Left lung (tissue), 10 donors: ENCODE measurements around the gene TXNL4B. TPM values are rescaled to one million over a fixed set of nuclear protein-coding genes. Genes with fewer than 3 reads are reported as not detected.
A peak's percentile ranks its signal among the peaks of the same experiment; 100 is the strongest.
"Not testable (repeated sequence)": the region's sequence is repeated elsewhere in the genome, so short reads cannot be mapped to it uniquely, and the experiment has no call there.

Experiments used
- ATAC-seq: fragments of 200-7000 bp; cut with Tn5 transposase; one replicate; pipeline ENCODE4 v1.9.1; 2020; ENCODE audit warnings: moderate library complexity
- DNase-seq, 4 donors: peaks; one replicate each; pipeline ENCODE4 v3.0.0-alpha.2; 2013 to 2020
- H3K27ac ChIP-seq, 2 donors: fragments of 200-600 bp; sonication (generic) in 1 of 2; one replicate each; pipeline versions ENCODE4 v1.5.0 to v1.8.0; 2020 to 2021
- H3K27me3 ChIP-seq, 2 donors: fragments of 200-600 bp; sonication (generic) in 1 of 2; one replicate each; pipeline versions ENCODE4 v1.5.0 to v1.8.0; 2020 to 2021
- H3K36me3 ChIP-seq, 2 donors: fragments of 200-600 bp; sonication (generic) in 1 of 2; one replicate each; pipeline versions ENCODE4 v1.5.0 to v1.8.0; 2020 to 2021
- H3K4me1 ChIP-seq, 2 donors: fragments of 200-600 bp; one replicate each; pipeline ENCODE4 v1.8.0; 2021
- H3K4me3 ChIP-seq, 2 donors: fragments of 200-600 bp; sonication (generic) in 1 of 2; one replicate each; pipeline versions ENCODE4 v1.5.0 to v1.8.0; 2020 to 2021; ENCODE audit warnings: mild to moderate bottlenecking in 1 of 2
- H3K9me3 ChIP-seq, 2 donors: fragments of 200-600 bp; sonication (generic) in 1 of 2; one replicate each; pipeline versions ENCODE4 v1.5.0 to v1.8.0; 2020 to 2021
- CTCF ChIP-seq, 2 donors: fragments of 200-600 bp; sonication (generic) in 1 of 2; IDR thresholded peaks; one replicate each; pipeline versions ENCODE4 v1.5.0 to v1.8.0; 2021; ENCODE audit warnings: antibody characterized with exemption in 2 of 2
- intact Hi-C, 2 donors: fragments of 100-400 bp; cut with DNase I; formaldehyde crosslinking; loops; one replicate each; pipeline versions ENCODE4 v1.11.2 to v1.14.2; 2022
- polyA plus RNA-seq, 6 donors: library from polyadenylated mRNA; unstranded; fragments of 120-200 nt; gene quantifications; one replicate each; pipeline ENCODE4 v1.2.1, GENCODE V29; 2013; ENCODE audit not compliant: insufficient read length in 6 of 6
- total RNA-seq, 2 donors: library from RNA; stranded (reverse); fragmentation: NEBNext Ultra II Directional; extraction: Animal tissue kit (Norgen Biotek cat#: 25700); gene quantifications; one replicate each; pipeline ENCODE4 v1.2.1, GENCODE V29; 2021
- donor health status: DM: no; HTN: yes; CAD: no.
- donor health status: DM: no; HTN: no; CAD: no.

Gene TXNL4B
- total and polyA plus RNA-seq, 8 donors: 9.8 to 22.9 (median 20.0) TPM

DNA sequence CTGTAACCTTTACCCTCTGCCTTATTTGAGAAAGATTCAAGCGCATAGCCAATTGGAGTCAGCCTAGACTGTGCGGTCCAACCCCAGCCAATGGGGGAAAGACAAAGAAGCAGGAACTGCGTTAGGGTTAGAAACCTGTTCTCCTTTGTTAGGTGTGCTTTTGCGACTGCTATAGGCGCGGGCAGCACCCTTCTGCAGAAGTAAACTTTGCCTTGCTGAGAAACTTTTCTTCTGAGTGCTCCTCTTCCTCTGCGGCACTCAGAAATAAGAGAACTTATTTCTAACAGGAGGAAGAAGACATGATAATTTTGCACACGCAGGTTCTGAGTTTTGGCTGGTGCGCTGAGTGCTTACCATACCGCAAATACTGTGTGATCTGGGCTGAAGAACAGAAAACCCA, 9.0 kb downstream of the TXNL4B start:
- intact Hi-C loops: no loop called here
- H3K36me3 ChIP-seq: peaks cover 0 to 55% of the 10 kb centered on the region in 2 donors
- no peak for TF ChIP-seq CTCF (IDR thresholded peaks at IDR 0.05)

DNA sequence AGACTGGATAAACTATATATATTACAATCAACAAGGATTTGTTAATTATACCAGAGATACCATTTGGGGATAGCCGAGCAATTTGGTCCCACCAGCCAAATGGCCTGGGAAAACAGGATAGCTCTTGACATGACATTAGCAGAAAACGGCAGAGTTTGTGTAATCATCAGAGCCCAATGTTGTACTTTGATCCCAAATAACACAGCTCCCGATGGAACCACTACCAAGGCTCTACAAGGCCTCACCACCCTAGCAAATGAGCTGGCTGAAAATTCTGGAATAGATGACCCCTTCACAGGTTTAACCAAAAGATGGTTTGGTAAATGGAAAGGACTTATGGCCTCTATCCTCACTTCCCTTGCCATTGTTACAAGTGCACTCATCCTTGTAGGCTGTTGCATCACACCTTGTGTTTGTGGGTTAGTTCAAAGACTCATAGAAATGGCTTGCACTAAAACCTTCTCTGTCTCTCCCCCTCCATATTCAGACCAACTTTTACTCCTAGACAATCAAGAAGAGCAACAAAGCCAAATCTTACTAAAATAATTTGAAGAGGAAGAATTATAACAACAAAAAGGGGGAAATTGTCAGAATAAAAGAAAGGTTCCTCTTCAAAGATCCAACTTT, 9.5 kb downstream of the TXNL4B start:
- ATAC-seq: no peak
- no peaks in the 10 kb centered on the region for H3K4me1 ChIP-seq
- intact Hi-C loops: no loop called here

More for the DNA sequence above, 9.0 kb downstream of the TXNL4B start:
- Histone ChIP-seq H3K27ac (no peak overlapping the region), H3K9me3 (peaks cover 0 to 13% of the 10 kb centered on the region in 2 donors), H3K4me1 (no peaks in the 10 kb centered on the region), H3K27me3 (no peaks in the 10 kb centered on the region), H3K4me3 (no peak overlapping the region)
- DNase-seq (no peak), ATAC-seq (no peak)

GRCh38 chr16:72076991-72077706, 16.3 kb downstream of the TXNL4B start:
- H3K27me3 ChIP-seq, ATAC-seq, DNase-seq, H3K27ac ChIP-seq, H3K4me1 ChIP-seq, intact Hi-C loops, H3K9me3 ChIP-seq, H3K36me3 ChIP-seq, H3K4me3 ChIP-seq: not testable (repeated sequence)

More for the DNA sequence above, 9.5 kb downstream of the TXNL4B start:
- TF ChIP-seq CTCF (IDR thresholded peaks at IDR 0.05): no peak
- Histone ChIP-seq H3K9me3 (peaks cover 0 to 13% of the 10 kb centered on the region in 2 donors), H3K4me3 (no peak overlapping the region), H3K27ac (no peak overlapping the region), H3K27me3 (no peaks in the 10 kb centered on the region), H3K36me3 (peaks cover 0 to 50% of the 10 kb centered on the region in 2 donors)
- DNase-seq: no peak

DNA sequence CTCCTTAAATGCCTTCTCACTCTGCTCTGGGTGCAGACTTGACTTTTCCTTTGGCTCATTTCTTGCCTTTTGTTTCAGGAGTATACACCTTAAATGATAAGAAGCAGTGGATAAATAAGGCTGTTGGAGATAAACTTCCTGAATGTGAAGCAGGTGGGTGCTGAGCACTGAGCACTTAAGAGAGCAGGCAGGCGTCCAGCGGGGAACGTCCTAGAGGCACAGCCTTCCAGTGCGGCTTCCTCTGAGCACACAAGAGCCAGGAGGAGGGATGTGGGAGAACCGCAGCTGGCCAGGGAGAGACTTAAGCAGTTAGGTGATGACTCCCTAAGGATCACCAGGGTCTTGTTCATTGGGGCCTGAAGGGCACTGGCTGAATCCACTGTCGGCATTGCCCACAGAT, 18.4 kb downstream of the TXNL4B start:
- ATAC-seq: peak; percentile 75
- H3K27ac ChIP-seq, H3K9me3 ChIP-seq, H3K27me3 ChIP-seq, H3K4me1 ChIP-seq, H3K4me3 ChIP-seq, H3K36me3 ChIP-seq, DNase-seq, intact Hi-C loops: not testable (repeated sequence)

DNA sequence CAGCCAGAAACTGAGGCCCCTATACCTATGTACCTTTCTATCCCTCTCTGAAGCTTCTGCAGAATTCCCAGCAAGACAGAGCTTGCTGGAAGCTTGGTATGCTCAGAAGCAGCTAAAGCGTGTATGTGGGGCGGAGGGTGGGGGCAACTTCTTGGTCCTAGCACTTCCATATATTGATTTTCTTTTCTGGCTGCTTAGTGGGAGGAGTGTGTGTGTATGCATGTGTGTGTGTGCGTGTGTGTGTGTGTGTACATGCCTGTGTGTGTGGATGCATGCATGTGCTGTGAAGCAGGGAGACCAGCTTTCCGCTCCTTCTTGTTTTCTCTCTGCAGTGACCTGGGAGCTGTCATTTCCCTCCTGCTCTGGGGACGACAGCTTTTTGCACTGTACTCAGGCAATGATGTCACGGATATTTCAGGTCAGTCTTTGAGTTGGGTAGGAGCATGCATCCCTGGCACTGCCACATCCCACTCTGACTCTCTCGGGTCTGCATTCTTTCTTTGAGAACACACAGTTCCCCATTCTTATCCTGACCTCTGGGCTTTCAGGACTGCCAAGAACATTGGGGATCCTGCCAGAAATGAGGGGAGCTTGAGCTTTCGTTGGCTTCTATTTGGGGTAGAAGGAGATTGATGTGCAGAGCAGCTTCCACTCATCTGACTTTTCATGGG, 19.7 kb downstream of the TXNL4B start:
- TF ChIP-seq CTCF (IDR thresholded peaks at IDR 0.05): no peak
- H3K4me1 ChIP-seq: peaks cover 2 to 3% of the 10 kb centered on the region in 2 donors
- no peak overlapping the region for H3K4me3 ChIP-seq
- intact Hi-C loops: no loop called here
- ATAC-seq (no peak), DNase-seq (peak in 1 of 4 donors; percentile 1)
- H3K27ac ChIP-seq: no peak overlapping the region
- H3K27me3 ChIP-seq: no peaks in the 10 kb centered on the region
- H3K36me3 ChIP-seq: peaks cover 0 to 10% of the 10 kb centered on the region in 2 donors
- H3K9me3 ChIP-seq: no peaks in the 10 kb centered on the region
